ENCODE measurements around the gene SLC39A3.
"Not testable (repeated sequence)": the region's sequence is repeated elsewhere in the genome, so short reads cannot be mapped to it uniquely, and the experiment has no call there.

SLC39A3 gene

GRCh38 chr19:2720777-2721569 lies 18.8 kb downstream of the SLC39A3 start, which contains the start of gene DIRAS1:
TSS of gene DIRAS1 (minus strand) at chr19:2721372. CDS start at chr19:2717806, 3,566 bp downstream.
- no peak for FAIRE-seq

- no peak for FAIRE-seq
Observed at GRCh38 chr19:2719920-2720776, 19.7 kb downstream of the SLC39A3 start.

GRCh38 chr19:2719232-2719735 lies 20.5 kb downstream of the SLC39A3 start:
- no peak for FAIRE-seq

- no peak for FAIRE-seq
Observed at GRCh38 chr19:2717638-2718541, 21.9 kb downstream of the SLC39A3 start.

- FAIRE-seq: no peak
Observed at GRCh38 chr19:2716722-2717637, 22.8 kb downstream of the SLC39A3 start.

GRCh38 chr19:2716275-2716650 lies 23.6 kb downstream of the SLC39A3 start:
- FAIRE-seq: no peak

- FAIRE-seq: no peak
Observed at GRCh38 chr19:2715470-2716274, 24.1 kb downstream of the SLC39A3 start.

GRCh38 chr19:2714531-2715269 lies 25.1 kb downstream of the SLC39A3 start:
- FAIRE-seq: no peak

- FAIRE-seq: not testable (repeated sequence)
Observed at GRCh38 chr19:2714102-2714501, 25.7 kb downstream of the SLC39A3 start.

- not testable (repeated sequence) for FAIRE-seq
Observed at GRCh38 chr19:2713170-2713569, 26.6 kb downstream of the SLC39A3 start.

- no peak for FAIRE-seq
Observed at GRCh38 chr19:2711875-2712205, 28.0 kb downstream of the SLC39A3 start.

- FAIRE-seq: no peak
Observed at GRCh38 chr19:2711172-2711874, 28.5 kb downstream of the SLC39A3 start.

- no peak for FAIRE-seq
Observed at GRCh38 chr19:2706251-2706650, 33.6 kb downstream of the SLC39A3 start.

GRCh38 chr19:2703691-2704216 lies 36.1 kb downstream of the SLC39A3 start:
- no peak for FAIRE-seq

- no peak for FAIRE-seq
Observed at GRCh38 chr19:2703077-2703437, 36.8 kb downstream of the SLC39A3 start.

GRCh38 chr19:2702170-2703076 lies 37.4 kb downstream of the SLC39A3 start, which contains the start of gene GNG7:
TSS of gene GNG7 (minus strand) at chr19:2702694. CDS start at chr19:2520688, 182,006 bp downstream.
- FAIRE-seq: no peak

GRCh38 chr19:2701361-2702169 lies 38.3 kb downstream of the SLC39A3 start:
- no peak for FAIRE-seq

All from islet of Langerhans (tissue), 1 donor.